Endothelial cell of umbilical vein (primary cell): Measurements from ENCODE around the gene CD37. TPM values are rescaled to one million over a fixed set of nuclear protein-coding genes. Genes with fewer than 3 reads are reported as not detected.

Experiments
- BruUV-seq: library from RNA; stranded (reverse); fragments of 400-500 nt; replicated peaks from 2 replicates; lab custom pipeline; 2021; lab: Mats Ljungman, UMichigan
- CTCF ChIA-PET: fragments of 300-600, 350-600 bp; sonication (Branson Sonifier 250); formaldehyde crosslinking; loops from one replicate; lab custom pipeline; 2021; ENCODE audit warnings: antibody characterized with exemption, inconsistent platforms; lab: Charles Lee
- POLR2A ChIA-PET: fragments of 300-600, 350-600 bp; sonication (Branson Sonifier 250); formaldehyde crosslinking; loops from one replicate; lab custom pipeline; 2021; ENCODE audit warnings: antibody characterized with exemption, inconsistent platforms; lab: Charles Lee
- DNase-seq: peaks from one replicate; pipeline ENCODE4 v3.0.0-alpha.2; 2011; ENCODE audit warnings: low read depth, low spot score
- FAIRE-seq: peaks from 2 replicates; lab custom pipeline; 2011; peaks lifted over from hg19 to GRCh38; lab: Jason Lieb, UNC
- H2AFZ ChIP-seq: 2 replicates; pipeline ENCODE4 v1.6.0; 2012; ENCODE audit warnings: low read depth, low read length, control low read depth, inconsistent platforms
- H3K27ac ChIP-seq: 2 replicates; pipeline ENCODE4 v1.5.1; 2011; ENCODE audit warnings: low read depth, mild to moderate bottlenecking, control low read depth, low read length, moderate library complexity; ENCODE audit not compliant: insufficient read depth
- H3K27me3 ChIP-seq, 2 experiments: 2 replicates each; pipeline versions ENCODE4 v1.6.0 to v1.6.1; 2011; ENCODE audit warnings: low read length in 2 of 2, mixed read lengths in 1 of 2; ENCODE audit not compliant: control insufficient read depth in 2 of 2, insufficient read depth in 2 of 2
- H3K36me3 ChIP-seq, 2 experiments: 2 replicates in 1 of 2; 3 replicates in 1 of 2; pipeline ENCODE4 v1.5.1; 2011; ENCODE audit warnings: low read length in 2 of 2, mild to moderate bottlenecking in 1 of 2, moderate library complexity in 1 of 2; ENCODE audit not compliant: control insufficient read depth in 2 of 2, insufficient read depth in 2 of 2; ENCODE audit errors: extremely low read depth in 1 of 2
- H3K4me1 ChIP-seq: 3 replicates; pipeline ENCODE4 v1.5.1; 2011; ENCODE audit warnings: mild to moderate bottlenecking, low read length; ENCODE audit not compliant: control insufficient read depth, insufficient read depth; ENCODE audit errors: extremely low read depth
- H3K4me2 ChIP-seq: 2 replicates; pipeline ENCODE4 v1.6.1; 2011; ENCODE audit warnings: low read length, control low read depth, mixed read lengths; ENCODE audit not compliant: insufficient read depth
- H3K4me3 ChIP-seq, 3 experiments: fragments of 200-600 bp in 1 of 3; sonication (generic), shearing (Covaris generic) in 1 of 3; replicated peaks in 1 of 3; 2 replicates each; pipeline ENCODE4 v1.5.1; 2011 to 2016; ENCODE audit warnings: control low read depth in 3 of 3, low read length in 3 of 3, mild to moderate bottlenecking in 2 of 3, inconsistent platforms in 1 of 3, low read depth in 1 of 3, moderate library complexity in 1 of 3; ENCODE audit not compliant: insufficient read depth in 1 of 3
- H3K79me2 ChIP-seq: 2 replicates; pipeline ENCODE4 v1.6.0; 2012; ENCODE audit warnings: low read length, inconsistent platforms; ENCODE audit not compliant: control insufficient read depth, insufficient read depth
- H3K9ac ChIP-seq: replicated peaks from 2 replicates; pipeline ENCODE3; 2011; ENCODE audit warnings: low read length, control low read depth; ENCODE audit not compliant: insufficient read depth; ENCODE audit errors: extremely low read depth
- H3K9me1 ChIP-seq: replicated peaks from 3 replicates; pipeline ENCODE4 v1.6.0; 2011; ENCODE audit warnings: mild to moderate bottlenecking, low read length; ENCODE audit not compliant: control insufficient read depth, insufficient read depth; ENCODE audit errors: extremely low read depth
- H3K9me3 ChIP-seq: replicated peaks from 2 replicates; pipeline ENCODE4 v1.5.1; 2012; ENCODE audit warnings: low read length, inconsistent platforms; ENCODE audit not compliant: control insufficient read depth, insufficient read depth
- H4K20me1 ChIP-seq: replicated peaks from 2 replicates; pipeline ENCODE3; 2011; ENCODE audit warnings: mild to moderate bottlenecking, low read length; ENCODE audit not compliant: control insufficient read depth, insufficient read depth; ENCODE audit errors: extremely low read depth
- CTCF ChIP-seq, 2 donors: IDR thresholded peaks; 1 replicate in 1 of 2; 2 replicates in 1 of 2; pipeline ENCODE4 v1.5.1; 2011; ENCODE audit warnings: low read length in 2 of 2, mild to moderate bottlenecking in 2 of 2, moderate library complexity in 2 of 2, control low read depth in 1 of 2, inconsistent platforms in 1 of 2, low read depth in 1 of 2; ENCODE audit not compliant: insufficient read depth in 1 of 2; ENCODE audit errors: extremely low read depth in 1 of 2
- MYC ChIP-seq: IDR thresholded peaks from one replicate; pipeline ENCODE4 v1.6.1; 2011; ENCODE audit warnings: mild to moderate bottlenecking, low read depth, low read length
- POLR2A ChIP-seq: IDR thresholded peaks from 2 replicates; pipeline ENCODE4 v1.6.1; 2012; ENCODE audit warnings: low read depth, mild to moderate bottlenecking, control low read depth, low read length
- POLR2AphosphoS5 ChIP-seq: IDR thresholded peaks from 2 replicates; pipeline ENCODE4 v1.6.1; 2012; ENCODE audit warnings: low read depth, mild to moderate bottlenecking, control low read depth, low read length, moderate library complexity; ENCODE audit not compliant: insufficient read depth
- dilution Hi-C: fragments of 300-500 bp; cut with MboI; formaldehyde crosslinking; loops from one replicate; pipeline ENCODE4 v1.15.0; 2019; ENCODE audit warnings: low sequenced_read_pairs; ENCODE audit not compliant: extremely low pct_ligation_motif_present
- intact Hi-C: fragments of 100-400 bp; cut with micrococcal nuclease; formaldehyde crosslinking; loops from one replicate; pipeline ENCODE4 v1.10.0; 2022
- polyA plus RNA-seq, 4 experiments: library from polyadenylated mRNA; depleted of rRNA in 3 of 4; stranded (reverse) in 3 of 4; unstranded in 1 of 4; fragments of >200 nt; gene quantifications; 2 replicates each; pipeline versions ENCODE4 v1.2.1 to v1.2.3, GENCODE V29; 2011 to 2012; ENCODE audit warnings: missing spikeins in 1 of 4
- total RNA-seq: library from RNA; stranded (reverse); gene quantifications from 2 replicates; pipeline ENCODE4 v1.2.3, GENCODE V29; 2021

CD37 gene
- total and polyA plus RNA-seq, 2 donors (not counting 3 experiments of a cell fraction or from before 2014, with no cell fraction given) = not detected

- DNase-seq = peak; percentile 92
- dilution Hi-C loops = no loop called here
- POLR2A ChIA-PET = interaction anchor here (0.5 kb wide), 1 partner anchor 84 kb away, joined by 5 read pairs; no protein-coding TSS in a partner anchor
Measured at GRCh38 chr19:49361438-49362047, 26.3 kb downstream of the CD37 start.

More at GRCh38 chr19:49361438-49362047, 26.3 kb downstream of the CD37 start:
- Histone ChIP-seq H3K79me2 (peaks cover 36% of the 10 kb centered on the region), H3K36me3 (peaks cover 7% of the 10 kb centered on the region in 2 experiments), H3K4me3 (peak overlapping the region; percentile 83 to 97 (median 95)), H4K20me1 (no peaks in the 10 kb centered on the region), H3K9me1 (no peaks in the 10 kb centered on the region), H3K4me2 (peak overlapping the region; percentile 65), H3K27ac (peak overlapping the region; percentile 91), H2AFZ (peak overlapping the region; percentile 49), H3K4me1 (peaks cover 23% of the 10 kb centered on the region), H3K9ac (peak overlapping the region; percentile 98), H3K9me3 (no peaks in the 10 kb centered on the region), H3K27me3 (no peaks in the 10 kb centered on the region)
- intact Hi-C loops = loop anchor here (1.0 to 2.0 kb wide), 2 partner anchors 21 to 31 kb away; no protein-coding TSS in a partner anchor
- peak; percentile 91 for TF ChIP-seq POLR2AphosphoS5
- TF ChIP-seq MYC = no peak
- TF ChIP-seq CTCF (IDR thresholded peaks at IDR 0.05; ENCODE audit: extremely low read depth in 1 of 2, insufficient read depth in 1 of 2, low read depth in 1 of 2, low read length in 2 of 2) = no peak
- TF ChIP-seq POLR2A = peak; percentile 84
- TSS peak; percentile 96 for BruUV-seq
- FAIRE-seq = peak; percentile 96
- CTCF ChIA-PET = interaction anchor here (0.6 to 1.3 kb wide), 10 partner anchors 17 to 243 kb away, joined by 3 read pairs; no protein-coding TSS in a partner anchor
